22Rv1 (cell line): Measurements from ENCODE around the gene PSMF1.

ENCODE experiments used
- ZFX ChIP-seq: fragments of 450-650 bp; IDR thresholded peaks from 2 replicates; pipeline ENCODE4 v1.6.1; 2017; ENCODE audit warnings: antibody characterized with exemption, borderline replicate concordance
- TF ChIP-seq, protein P1 (sequence below): fragments of 450-650 bp; IDR thresholded peaks from 2 replicates; pipeline ENCODE4 v1.5.1; 2017; ENCODE audit warnings: mild to moderate bottlenecking

DNA sequence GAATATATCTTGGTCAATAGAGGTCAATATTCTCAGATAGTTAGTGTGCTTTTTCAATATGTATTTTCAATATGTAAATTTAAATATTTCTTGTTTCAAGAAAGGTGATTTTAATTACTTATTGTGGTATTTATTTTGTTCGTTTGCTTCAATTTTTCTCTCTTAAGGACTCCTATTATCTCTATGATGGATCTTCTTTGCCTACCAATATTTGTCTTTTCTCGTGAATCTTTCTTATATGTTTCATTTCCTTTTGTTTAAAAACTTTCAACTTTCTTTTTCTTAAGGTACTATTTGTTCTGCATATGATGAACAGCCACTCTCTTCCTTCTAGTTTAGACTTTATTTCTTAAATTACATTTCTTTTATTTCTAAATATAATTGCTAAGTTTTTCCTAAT is 46.1 kb upstream of the PSMF1 start:
- TF ChIP-seq, protein P1, sequence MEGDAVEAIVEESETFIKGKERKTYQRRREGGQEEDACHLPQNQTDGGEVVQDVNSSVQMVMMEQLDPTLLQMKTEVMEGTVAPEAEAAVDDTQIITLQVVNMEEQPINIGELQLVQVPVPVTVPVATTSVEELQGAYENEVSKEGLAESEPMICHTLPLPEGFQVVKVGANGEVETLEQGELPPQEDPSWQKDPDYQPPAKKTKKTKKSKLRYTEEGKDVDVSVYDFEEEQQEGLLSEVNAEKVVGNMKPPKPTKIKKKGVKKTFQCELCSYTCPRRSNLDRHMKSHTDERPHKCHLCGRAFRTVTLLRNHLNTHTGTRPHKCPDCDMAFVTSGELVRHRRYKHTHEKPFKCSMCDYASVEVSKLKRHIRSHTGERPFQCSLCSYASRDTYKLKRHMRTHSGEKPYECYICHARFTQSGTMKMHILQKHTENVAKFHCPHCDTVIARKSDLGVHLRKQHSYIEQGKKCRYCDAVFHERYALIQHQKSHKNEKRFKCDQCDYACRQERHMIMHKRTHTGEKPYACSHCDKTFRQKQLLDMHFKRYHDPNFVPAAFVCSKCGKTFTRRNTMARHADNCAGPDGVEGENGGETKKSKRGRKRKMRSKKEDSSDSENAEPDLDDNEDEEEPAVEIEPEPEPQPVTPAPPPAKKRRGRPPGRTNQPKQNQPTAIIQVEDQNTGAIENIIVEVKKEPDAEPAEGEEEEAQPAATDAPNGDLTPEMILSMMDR = no peak
- no peak for TF ChIP-seq ZFX
